ENCODE data around the gene ANKEF1.

DNA sequence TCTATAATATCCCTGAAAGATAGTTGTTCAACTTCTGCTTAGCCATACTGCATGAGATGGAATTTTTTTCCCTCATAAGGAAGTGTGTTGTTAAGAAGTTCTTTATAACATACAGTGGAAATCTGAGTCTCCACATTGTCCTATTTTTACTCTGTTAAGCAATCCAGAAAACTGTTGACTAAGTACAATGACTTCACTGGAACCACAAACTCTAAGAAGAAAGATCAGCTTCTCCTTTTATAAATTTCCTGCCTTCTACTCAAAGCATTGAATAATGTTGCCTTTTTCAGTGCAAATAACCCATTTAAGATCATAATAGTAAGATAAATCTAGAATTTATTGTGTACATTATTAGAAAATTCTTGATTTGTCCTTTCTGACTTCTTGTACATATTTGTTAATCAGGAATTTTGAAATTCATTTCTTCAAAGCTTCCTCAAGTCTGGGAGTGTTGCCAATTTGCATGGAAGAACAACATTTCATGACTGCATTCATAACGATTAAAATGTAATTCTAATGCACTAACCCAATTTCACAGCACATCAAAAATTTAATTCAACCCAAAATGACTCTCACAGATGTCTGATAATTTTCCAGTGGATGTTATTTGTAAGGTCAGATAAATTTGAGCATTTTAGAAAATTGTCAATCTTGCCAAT is 45.6 kb upstream of the ANKEF1 start:
- TF ChIP-seq, protein P1, sequence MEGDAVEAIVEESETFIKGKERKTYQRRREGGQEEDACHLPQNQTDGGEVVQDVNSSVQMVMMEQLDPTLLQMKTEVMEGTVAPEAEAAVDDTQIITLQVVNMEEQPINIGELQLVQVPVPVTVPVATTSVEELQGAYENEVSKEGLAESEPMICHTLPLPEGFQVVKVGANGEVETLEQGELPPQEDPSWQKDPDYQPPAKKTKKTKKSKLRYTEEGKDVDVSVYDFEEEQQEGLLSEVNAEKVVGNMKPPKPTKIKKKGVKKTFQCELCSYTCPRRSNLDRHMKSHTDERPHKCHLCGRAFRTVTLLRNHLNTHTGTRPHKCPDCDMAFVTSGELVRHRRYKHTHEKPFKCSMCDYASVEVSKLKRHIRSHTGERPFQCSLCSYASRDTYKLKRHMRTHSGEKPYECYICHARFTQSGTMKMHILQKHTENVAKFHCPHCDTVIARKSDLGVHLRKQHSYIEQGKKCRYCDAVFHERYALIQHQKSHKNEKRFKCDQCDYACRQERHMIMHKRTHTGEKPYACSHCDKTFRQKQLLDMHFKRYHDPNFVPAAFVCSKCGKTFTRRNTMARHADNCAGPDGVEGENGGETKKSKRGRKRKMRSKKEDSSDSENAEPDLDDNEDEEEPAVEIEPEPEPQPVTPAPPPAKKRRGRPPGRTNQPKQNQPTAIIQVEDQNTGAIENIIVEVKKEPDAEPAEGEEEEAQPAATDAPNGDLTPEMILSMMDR (IDR thresholded peaks at IDR 0.05), result no peak
- no peak for TF ChIP-seq POLR2A (IDR thresholded peaks at IDR 0.05)
